ENCODE measurements around the gene OR51E1. TPM values are rescaled to one million over a fixed set of nuclear protein-coding genes. Genes with fewer than 3 reads are reported as not detected.

The OR51E1 gene
- total RNA-seq (not detected), polyA plus RNA-seq (not detected), total RNA-seq (not detected)

- POLR2A ChIA-PET, result no interaction called here
- intact Hi-C loops (cut with micrococcal nuclease), result no loop called here
- ATAC-seq, result no peak
Observed at GRCh38 chr11:4643682-4644081, at the start of gene OR51E1. TSS of gene OR51E1 (plus strand) at chr11:4643982. CDS start at chr11:4652527, 8,545 bp downstream.

DNA sequence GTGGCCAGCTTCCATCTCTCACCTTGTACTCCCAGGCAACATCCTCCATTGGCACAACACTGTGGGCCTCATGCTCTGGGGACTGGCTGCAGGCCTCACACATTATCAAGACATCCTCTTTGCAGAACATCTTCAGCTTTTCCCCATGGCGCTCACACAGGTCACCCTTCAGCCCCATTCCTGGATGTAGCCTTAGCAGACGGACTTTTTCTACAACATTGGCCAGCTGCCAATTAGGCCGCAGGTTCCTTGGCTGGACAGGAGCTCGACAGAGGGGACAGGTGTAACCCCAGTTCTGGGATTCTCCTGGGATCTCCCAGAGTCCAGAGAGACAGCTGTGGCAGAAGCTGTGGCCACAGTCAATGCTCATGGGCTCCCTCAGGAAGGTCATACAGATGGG is 38.7 kb upstream of the OR51E1 start:
- Mint-ChIP-seq H3K4me3 (no peak overlapping the region), H3K4me1 (peaks cover 24 to 61% (median 49%) of the 10 kb centered on the region in 7 donors), H3K27me3 (no peaks in the 10 kb centered on the region), H3K27ac (peak overlapping the region in 1 of 9 donors; percentile 32), H3K36me3 (peaks cover 9 to 42% (median 21%) of the 10 kb centered on the region in 5 donors), H3K9me3 (peaks cover 0 to 6% (median 0%) of the 10 kb centered on the region in 11 donors)
- no peaks in the 10 kb centered on the region for H3K9me3 ChIP-seq (ENCODE audit: control insufficient read depth in 2 of 3, low read length in 3 of 3)
- ChIA-PET POLR2A (interaction anchor here (0.8 kb wide), 1 partner anchor 59 kb away, joined by 3 read pairs; no protein-coding TSS in a partner anchor), CTCF (interaction anchor here (0.6 kb wide), 1 partner anchor 13 kb away, joined by 4 read pairs; no protein-coding TSS in a partner anchor)
- DNase-seq (no peak), ATAC-seq (no peak)
- no peak overlapping the region for H3K4me3 ChIP-seq (ENCODE audit: low read length)
- H3K36me3 ChIP-seq (ENCODE audit: control insufficient read depth in 2 of 3, insufficient read depth in 3 of 3, low read length in 3 of 3), result peaks cover 7 to 51% (median 16%) of the 10 kb centered on the region in 3 experiments
- H3K4me1 ChIP-seq (ENCODE audit: control insufficient read depth in 2 of 2, insufficient read depth in 2 of 2, low read length in 2 of 2), result peaks cover 10 to 19% of the 10 kb centered on the region in 2 donors
- H3K27ac ChIP-seq (ENCODE audit: low read depth, low read length), result no peak overlapping the region
- no peaks in the 10 kb centered on the region for H3K27me3 ChIP-seq (ENCODE audit: control insufficient read depth in 2 of 2, insufficient read depth in 2 of 2, low read length in 2 of 2)
- intact Hi-C loops (cut with micrococcal nuclease), result loop anchor here (10.0 kb wide), 2 partner anchors 1020 to 1880 kb away; partner anchors contain the start of genes ARFIP2 (in 1 of the 2), TIMM10B (in 1 of the 2) and TRIM34 (in 1 of the 2)

More at GRCh38 chr11:4643682-4644081, at the start of gene OR51E1:
- peaks cover 5 to 22% (median 16%) of the 10 kb centered on the region in 5 donors for H3K27me3 Mint-ChIP-seq
- H3K36me3 Mint-ChIP-seq, result no peaks in the 10 kb centered on the region
- Histone ChIP-seq H3K36me3 (ENCODE audit: control insufficient read depth in 2 of 3, insufficient read depth in 3 of 3, low read length in 3 of 3) (no peaks in the 10 kb centered on the region), H3K4me3 (ENCODE audit: low read length) (no peak within 1 kb of the TSS), H3K27ac (ENCODE audit: low read depth, low read length) (no peak within 1 kb of the TSS), H3K27me3 (ENCODE audit: control insufficient read depth in 2 of 2, insufficient read depth in 2 of 2, low read length in 2 of 2) (no peaks in the 10 kb centered on the region), H3K4me1 (ENCODE audit: control insufficient read depth in 2 of 2, insufficient read depth in 2 of 2, low read length in 2 of 2) (no peaks in the 10 kb centered on the region), H3K9me3 (ENCODE audit: control insufficient read depth in 2 of 3, low read length in 3 of 3) (no peaks in the 10 kb centered on the region)
- H3K9me3 Mint-ChIP-seq, result no peaks in the 10 kb centered on the region
- CTCF ChIA-PET, result no interaction called here
- no peak within 1 kb of the TSS for H3K4me3 Mint-ChIP-seq
- no peak for DNase-seq
- no peak within 1 kb of the TSS for H3K27ac Mint-ChIP-seq
- peaks cover 0 to 2% (median 0%) of the 10 kb centered on the region in 7 donors for H3K4me1 Mint-ChIP-seq

GRCh38 chr11:4606231-4607015 is 37.4 kb upstream of the OR51E1 start:
- peak overlapping the region; percentile 80 for H3K4me3 ChIP-seq (ENCODE audit: low read length)
- peaks cover 7 to 37% (median 9%) of the 10 kb centered on the region in 3 experiments for H3K36me3 ChIP-seq (ENCODE audit: control insufficient read depth in 2 of 3, insufficient read depth in 3 of 3, low read length in 3 of 3)
- intact Hi-C loops (cut with micrococcal nuclease), result loop anchor here (10.0 kb wide), 2 partner anchors 1018 to 1878 kb away; partner anchors contain the start of genes ARFIP2 (in 1 of the 2), TIMM10B (in 1 of the 2) and TRIM34 (in 1 of the 2)
- no peaks in the 10 kb centered on the region for H3K27me3 Mint-ChIP-seq
- peak overlapping the region; percentile 80 to 97 (median 91) for H3K4me3 Mint-ChIP-seq
- H3K36me3 Mint-ChIP-seq, result peaks cover 0 to 30% (median 14%) of the 10 kb centered on the region in 5 donors
- H3K9me3 Mint-ChIP-seq, result peaks cover 0 to 6% (median 0%) of the 10 kb centered on the region in 11 donors
- DNase-seq (no peak), ATAC-seq (no peak)
- no peaks in the 10 kb centered on the region for H3K27me3 ChIP-seq (ENCODE audit: control insufficient read depth in 2 of 2, insufficient read depth in 2 of 2, low read length in 2 of 2)
- peaks cover 15 to 22% of the 10 kb centered on the region in 2 donors for H3K4me1 ChIP-seq (ENCODE audit: control insufficient read depth in 2 of 2, insufficient read depth in 2 of 2, low read length in 2 of 2)
- no peaks in the 10 kb centered on the region for H3K9me3 ChIP-seq (ENCODE audit: control insufficient read depth in 2 of 3, low read length in 3 of 3)
- peak overlapping the region in 8 of 9 donors; percentile 8 to 96 (median 93) for H3K27ac Mint-ChIP-seq
- H3K4me1 Mint-ChIP-seq, result peaks cover 29 to 68% (median 56%) of the 10 kb centered on the region in 7 donors
- ChIA-PET POLR2A (no interaction called here), CTCF (no interaction called here)
- H3K27ac ChIP-seq (ENCODE audit: low read depth, low read length), result no peak overlapping the region

- DNase-seq, result no peak
- Mint-ChIP-seq H3K36me3 (peaks cover 0 to 25% (median 14%) of the 10 kb centered on the region in 5 donors), H3K4me1 (peaks cover 29 to 68% (median 56%) of the 10 kb centered on the region in 7 donors), H3K27me3 (no peaks in the 10 kb centered on the region), H3K27ac (peak overlapping the region; percentile 85 to 96 (median 94)), H3K9me3 (peaks cover 0 to 8% (median 0%) of the 10 kb centered on the region in 11 donors), H3K4me3 (peak overlapping the region; percentile 80 to 97 (median 91))
- Histone ChIP-seq H3K27me3 (ENCODE audit: control insufficient read depth in 2 of 2, insufficient read depth in 2 of 2, low read length in 2 of 2) (no peaks in the 10 kb centered on the region), H3K27ac (ENCODE audit: low read depth, low read length) (peak overlapping the region; percentile 88), H3K36me3 (ENCODE audit: control insufficient read depth in 2 of 3, insufficient read depth in 3 of 3, low read length in 3 of 3) (peaks cover 5 to 30% (median 7%) of the 10 kb centered on the region in 3 experiments), H3K4me1 (ENCODE audit: control insufficient read depth in 2 of 2, insufficient read depth in 2 of 2, low read length in 2 of 2) (peaks cover 15 to 22% of the 10 kb centered on the region in 2 donors), H3K9me3 (ENCODE audit: control insufficient read depth in 2 of 3, low read length in 3 of 3) (no peaks in the 10 kb centered on the region), H3K4me3 (ENCODE audit: low read length) (peak overlapping the region; percentile 80)
- ChIA-PET POLR2A (interaction anchor here (0.8 kb wide), 1 partner anchor 9 kb away, joined by 4 read pairs; no protein-coding TSS in a partner anchor), CTCF (no interaction called here)
- no peak for ATAC-seq
- intact Hi-C loops (cut with micrococcal nuclease), result loop anchor here (10.0 kb wide), 2 partner anchors 1018 to 1878 kb away; partner anchors contain the start of genes ARFIP2 (in 1 of the 2), TIMM10B (in 1 of the 2) and TRIM34 (in 1 of the 2)
Observed at GRCh38 chr11:4607096-4607495, 36.7 kb upstream of the OR51E1 start.

- Mint-ChIP-seq H3K9me3 (peaks cover 0 to 9% (median 0%) of the 10 kb centered on the region in 11 donors), H3K27ac (peak within 1 kb of the TSS; percentile 85 to 96 (median 94)), H3K36me3 (peaks cover 0 to 19% (median 11%) of the 10 kb centered on the region in 5 donors), H3K4me3 (peak within 1 kb of the TSS; percentile 80 to 97 (median 91)), H3K27me3 (peaks cover 0 to 2% (median 0%) of the 10 kb centered on the region in 5 donors), H3K4me1 (peaks cover 29 to 68% (median 56%) of the 10 kb centered on the region in 7 donors)
- no peaks in the 10 kb centered on the region for H3K27me3 ChIP-seq (ENCODE audit: control insufficient read depth in 2 of 2, insufficient read depth in 2 of 2, low read length in 2 of 2)
- H3K4me3 ChIP-seq (ENCODE audit: low read length), result peak within 1 kb of the TSS; percentile 80
- peak within 1 kb of the TSS; percentile 88 for H3K27ac ChIP-seq (ENCODE audit: low read depth, low read length)
- no peaks in the 10 kb centered on the region for H3K9me3 ChIP-seq (ENCODE audit: control insufficient read depth in 2 of 3, low read length in 3 of 3)
- ATAC-seq (peak; percentile 100), DNase-seq (peak; percentile 87 to 96 (median 94))
- H3K4me1 ChIP-seq (ENCODE audit: control insufficient read depth in 2 of 2, insufficient read depth in 2 of 2, low read length in 2 of 2), result peaks cover 15 to 22% of the 10 kb centered on the region in 2 donors
- ChIA-PET CTCF (no interaction called here), POLR2A (interaction anchor here (0.7 to 0.8 kb wide), 2 partner anchors 10 to 769 kb away, joined by 3 to 4 read pairs; no protein-coding TSS in a partner anchor)
- intact Hi-C loops (cut with micrococcal nuclease), result loop anchor here (1.0 to 10.0 kb wide), 7 partner anchors 29 to 1877 kb away; partner anchors contain the start of genes TRIM21 (in 2 of the 2), ARFIP2 (in 1 of the 2), FHIP1B (in 1 of the 2) and OR51D1 (in 1 of the 2)
- peaks cover 2 to 21% (median 7%) of the 10 kb centered on the region in 3 experiments for H3K36me3 ChIP-seq (ENCODE audit: control insufficient read depth in 2 of 3, insufficient read depth in 3 of 3, low read length in 3 of 3)
Observed at GRCh38 chr11:4607781-4608666, 35.8 kb upstream of the OR51E1 start, which contains the start of gene TRIM68. TSS of gene TRIM68 (minus strand) at chr11:4608231. CDS start at chr11:4605504, 2,727 bp downstream.
